Neural cell (in vitro differentiated cells): Measurements from ENCODE around the gene LRRC63.

Experiments
- EP300 ChIP-seq: fragments of 450-650 bp; conservative IDR thresholded peaks from 2 replicates; pipeline ENCODE4 v1.6.1; 2014; ENCODE audit warnings: antibody characterized with exemption, mild to moderate bottlenecking, moderate library complexity; ENCODE audit not compliant: poor library complexity, severe bottlenecking
- EZH2 ChIP-seq: fragments of 200-600, 300-800 bp; shearing (Covaris generic), sonication (generic); IDR thresholded peaks from 2 replicates; pipeline ENCODE4 v1.6.1; 2014; ENCODE audit warnings: antibody characterized with exemption, low read length, borderline replicate concordance, mild to moderate bottlenecking; ENCODE audit not compliant: insufficient read depth, poor library complexity, severe bottlenecking
- POLR2AphosphoS5 ChIP-seq: IDR thresholded peaks from 2 replicates; pipeline ENCODE4 v1.6.1; 2012
- TF ChIP-seq, protein P1 (sequence below): fragments of 450-650 bp; IDR thresholded peaks from 2 replicates; pipeline ENCODE4 v1.5.1; 2014; ENCODE audit warnings: antibody characterized with exemption, mild to moderate bottlenecking, moderate library complexity; ENCODE audit not compliant: poor library complexity, severe bottlenecking
- TF ChIP-seq, protein P2 (sequence below): IDR thresholded peaks from 2 replicates; pipeline ENCODE4 v1.6.1; 2012; ENCODE audit warnings: borderline replicate concordance

DNA sequence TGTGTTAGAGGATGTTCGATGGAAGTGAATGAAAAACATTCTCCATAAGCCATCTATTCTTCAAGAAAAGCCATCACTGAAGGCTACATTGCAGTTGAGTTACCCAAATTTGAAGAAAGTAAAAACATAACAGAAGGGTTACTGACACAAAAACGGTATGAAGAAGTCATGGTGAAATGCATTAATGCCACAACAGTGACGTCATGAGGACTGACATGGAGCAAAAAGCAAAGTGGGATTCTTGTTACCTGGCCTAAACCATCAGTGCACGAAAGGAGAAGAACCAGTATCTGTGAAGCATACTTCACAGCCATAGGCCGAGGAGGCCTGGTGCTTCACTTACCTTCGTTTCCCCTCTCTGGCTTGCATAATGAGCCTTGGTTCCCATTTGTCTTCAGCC lies 58.7 kb downstream of the LRRC63 start:
- TF ChIP-seq, protein P1, sequence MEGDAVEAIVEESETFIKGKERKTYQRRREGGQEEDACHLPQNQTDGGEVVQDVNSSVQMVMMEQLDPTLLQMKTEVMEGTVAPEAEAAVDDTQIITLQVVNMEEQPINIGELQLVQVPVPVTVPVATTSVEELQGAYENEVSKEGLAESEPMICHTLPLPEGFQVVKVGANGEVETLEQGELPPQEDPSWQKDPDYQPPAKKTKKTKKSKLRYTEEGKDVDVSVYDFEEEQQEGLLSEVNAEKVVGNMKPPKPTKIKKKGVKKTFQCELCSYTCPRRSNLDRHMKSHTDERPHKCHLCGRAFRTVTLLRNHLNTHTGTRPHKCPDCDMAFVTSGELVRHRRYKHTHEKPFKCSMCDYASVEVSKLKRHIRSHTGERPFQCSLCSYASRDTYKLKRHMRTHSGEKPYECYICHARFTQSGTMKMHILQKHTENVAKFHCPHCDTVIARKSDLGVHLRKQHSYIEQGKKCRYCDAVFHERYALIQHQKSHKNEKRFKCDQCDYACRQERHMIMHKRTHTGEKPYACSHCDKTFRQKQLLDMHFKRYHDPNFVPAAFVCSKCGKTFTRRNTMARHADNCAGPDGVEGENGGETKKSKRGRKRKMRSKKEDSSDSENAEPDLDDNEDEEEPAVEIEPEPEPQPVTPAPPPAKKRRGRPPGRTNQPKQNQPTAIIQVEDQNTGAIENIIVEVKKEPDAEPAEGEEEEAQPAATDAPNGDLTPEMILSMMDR = no peak
- no peak for TF ChIP-seq EZH2
- TF ChIP-seq EP300 = no peak
- TF ChIP-seq POLR2AphosphoS5 = no peak
- TF ChIP-seq, protein P2, sequence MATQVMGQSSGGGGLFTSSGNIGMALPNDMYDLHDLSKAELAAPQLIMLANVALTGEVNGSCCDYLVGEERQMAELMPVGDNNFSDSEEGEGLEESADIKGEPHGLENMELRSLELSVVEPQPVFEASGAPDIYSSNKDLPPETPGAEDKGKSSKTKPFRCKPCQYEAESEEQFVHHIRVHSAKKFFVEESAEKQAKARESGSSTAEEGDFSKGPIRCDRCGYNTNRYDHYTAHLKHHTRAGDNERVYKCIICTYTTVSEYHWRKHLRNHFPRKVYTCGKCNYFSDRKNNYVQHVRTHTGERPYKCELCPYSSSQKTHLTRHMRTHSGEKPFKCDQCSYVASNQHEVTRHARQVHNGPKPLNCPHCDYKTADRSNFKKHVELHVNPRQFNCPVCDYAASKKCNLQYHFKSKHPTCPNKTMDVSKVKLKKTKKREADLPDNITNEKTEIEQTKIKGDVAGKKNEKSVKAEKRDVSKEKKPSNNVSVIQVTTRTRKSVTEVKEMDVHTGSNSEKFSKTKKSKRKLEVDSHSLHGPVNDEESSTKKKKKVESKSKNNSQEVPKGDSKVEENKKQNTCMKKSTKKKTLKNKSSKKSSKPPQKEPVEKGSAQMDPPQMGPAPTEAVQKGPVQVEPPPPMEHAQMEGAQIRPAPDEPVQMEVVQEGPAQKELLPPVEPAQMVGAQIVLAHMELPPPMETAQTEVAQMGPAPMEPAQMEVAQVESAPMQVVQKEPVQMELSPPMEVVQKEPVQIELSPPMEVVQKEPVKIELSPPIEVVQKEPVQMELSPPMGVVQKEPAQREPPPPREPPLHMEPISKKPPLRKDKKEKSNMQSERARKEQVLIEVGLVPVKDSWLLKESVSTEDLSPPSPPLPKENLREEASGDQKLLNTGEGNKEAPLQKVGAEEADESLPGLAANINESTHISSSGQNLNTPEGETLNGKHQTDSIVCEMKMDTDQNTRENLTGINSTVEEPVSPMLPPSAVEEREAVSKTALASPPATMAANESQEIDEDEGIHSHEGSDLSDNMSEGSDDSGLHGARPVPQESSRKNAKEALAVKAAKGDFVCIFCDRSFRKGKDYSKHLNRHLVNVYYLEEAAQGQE = no peak
